ENCODE data around the gene CHRNB2. TPM values are rescaled to one million over a fixed set of nuclear protein-coding genes. Genes with fewer than 3 reads are reported as not detected.

CHRNB2 gene
- total RNA-seq, 1 donor from 2014 or later = 44.9 TPM

DNA sequence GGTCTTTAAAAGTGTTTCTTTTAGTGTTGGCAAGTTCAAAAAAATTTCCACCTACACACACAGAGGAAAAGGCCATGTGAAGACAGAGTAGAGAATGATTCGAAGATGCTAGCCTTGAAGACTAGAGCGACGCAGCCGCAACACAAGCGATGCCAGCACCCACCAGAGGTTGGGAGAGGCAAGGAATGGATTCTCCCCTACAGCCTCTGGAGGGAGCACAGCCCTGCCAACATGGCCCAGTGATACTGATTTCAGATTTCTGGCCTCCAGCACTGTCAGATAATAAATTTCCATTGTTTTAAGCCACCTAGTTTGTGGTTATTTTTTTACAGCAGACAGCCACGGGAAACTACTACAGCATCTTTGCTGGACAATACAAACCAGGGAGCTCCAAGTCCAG, 47.3 kb downstream of the CHRNB2 start:
- H3K36me3 Mint-ChIP-seq (ENCODE audit: unreplicated experiment) = no peaks in the 10 kb centered on the region
- H3K4me1 Mint-ChIP-seq (ENCODE audit: low read depth, unreplicated experiment) = peaks cover 33% of the 10 kb centered on the region
- peaks cover under 1% of the 10 kb centered on the region for H3K27me3 Mint-ChIP-seq (ENCODE audit: unreplicated experiment)
- no peak overlapping the region for H3K4me3 Mint-ChIP-seq (ENCODE audit: unreplicated experiment)
- no peak for DNase-seq
- no peaks in the 10 kb centered on the region for H3K9me3 Mint-ChIP-seq (ENCODE audit: unreplicated experiment)
- H3K27ac Mint-ChIP-seq (ENCODE audit: unreplicated experiment) = no peak overlapping the region
- TF ChIP-seq, protein P1, sequence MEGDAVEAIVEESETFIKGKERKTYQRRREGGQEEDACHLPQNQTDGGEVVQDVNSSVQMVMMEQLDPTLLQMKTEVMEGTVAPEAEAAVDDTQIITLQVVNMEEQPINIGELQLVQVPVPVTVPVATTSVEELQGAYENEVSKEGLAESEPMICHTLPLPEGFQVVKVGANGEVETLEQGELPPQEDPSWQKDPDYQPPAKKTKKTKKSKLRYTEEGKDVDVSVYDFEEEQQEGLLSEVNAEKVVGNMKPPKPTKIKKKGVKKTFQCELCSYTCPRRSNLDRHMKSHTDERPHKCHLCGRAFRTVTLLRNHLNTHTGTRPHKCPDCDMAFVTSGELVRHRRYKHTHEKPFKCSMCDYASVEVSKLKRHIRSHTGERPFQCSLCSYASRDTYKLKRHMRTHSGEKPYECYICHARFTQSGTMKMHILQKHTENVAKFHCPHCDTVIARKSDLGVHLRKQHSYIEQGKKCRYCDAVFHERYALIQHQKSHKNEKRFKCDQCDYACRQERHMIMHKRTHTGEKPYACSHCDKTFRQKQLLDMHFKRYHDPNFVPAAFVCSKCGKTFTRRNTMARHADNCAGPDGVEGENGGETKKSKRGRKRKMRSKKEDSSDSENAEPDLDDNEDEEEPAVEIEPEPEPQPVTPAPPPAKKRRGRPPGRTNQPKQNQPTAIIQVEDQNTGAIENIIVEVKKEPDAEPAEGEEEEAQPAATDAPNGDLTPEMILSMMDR (IDR thresholded peaks at IDR 0.05; ENCODE audit: partially characterized antibody, unreplicated experiment) = no peak

DNA sequence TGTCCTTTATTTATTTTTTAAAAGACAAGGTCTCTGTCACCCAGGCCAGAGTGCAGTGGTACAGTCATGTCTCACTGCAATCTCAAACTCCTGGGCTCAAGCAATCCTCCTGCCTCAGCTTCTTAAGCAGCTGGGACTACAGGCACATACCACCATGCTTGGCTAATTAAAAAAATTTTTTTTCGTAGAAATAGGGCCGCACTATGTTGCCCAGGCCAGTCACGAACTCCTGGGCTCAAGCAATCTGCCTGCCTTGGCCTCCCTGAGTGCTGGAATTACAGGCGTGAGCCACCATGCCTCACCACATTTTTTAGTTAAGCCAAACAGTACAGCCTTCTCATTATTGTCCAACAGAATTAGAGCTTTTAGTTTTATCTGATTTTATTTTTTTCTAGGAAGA, 47.8 kb downstream of the CHRNB2 start:
- no peak overlapping the region for H3K4me3 Mint-ChIP-seq (ENCODE audit: unreplicated experiment)
- no peaks in the 10 kb centered on the region for H3K9me3 Mint-ChIP-seq (ENCODE audit: unreplicated experiment)
- no peak overlapping the region for H3K27ac Mint-ChIP-seq (ENCODE audit: unreplicated experiment)
- TF ChIP-seq, protein P1 (IDR thresholded peaks at IDR 0.05; ENCODE audit: partially characterized antibody, unreplicated experiment) = no peak
- DNase-seq = no peak
- H3K36me3 Mint-ChIP-seq (ENCODE audit: unreplicated experiment) = no peaks in the 10 kb centered on the region
- H3K4me1 Mint-ChIP-seq (ENCODE audit: low read depth, unreplicated experiment) = peaks cover 33% of the 10 kb centered on the region
- no peaks in the 10 kb centered on the region for H3K27me3 Mint-ChIP-seq (ENCODE audit: unreplicated experiment)

DNA sequence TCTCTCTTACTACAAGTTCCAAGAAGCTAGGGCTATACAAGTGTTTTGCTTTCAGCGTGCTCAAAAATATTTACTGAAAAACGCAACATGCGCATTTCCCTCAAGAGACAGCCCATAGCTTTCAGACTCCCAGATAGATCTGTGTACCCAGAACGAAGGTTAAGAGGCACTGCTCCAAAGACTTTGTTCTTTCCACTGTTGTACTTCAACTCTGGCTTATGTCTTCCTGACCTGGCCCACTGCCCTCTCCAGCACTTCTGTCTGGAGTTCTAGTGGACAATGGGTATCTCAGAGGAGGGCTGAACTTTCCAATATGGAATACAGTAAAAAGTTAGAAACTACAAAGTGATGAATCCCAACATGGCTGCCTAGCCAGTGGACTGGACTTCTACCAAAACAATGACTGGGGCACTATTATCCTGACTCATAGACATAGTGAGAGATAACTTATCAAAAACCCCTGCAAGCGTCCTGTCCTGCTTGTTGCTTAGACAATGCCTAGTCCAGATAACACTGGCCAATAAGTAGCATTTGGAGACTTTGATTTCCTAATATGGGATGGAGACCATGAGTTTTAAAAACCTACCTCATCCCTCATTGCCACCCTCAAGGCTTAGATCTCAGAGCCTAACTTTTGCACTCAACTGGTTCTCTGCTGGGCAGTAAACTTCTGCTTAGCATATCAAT, 49.2 kb downstream of the CHRNB2 start:
- TF ChIP-seq, protein P1 (IDR thresholded peaks at IDR 0.05; ENCODE audit: partially characterized antibody, unreplicated experiment) = no peak
- Mint-ChIP-seq H3K36me3 (ENCODE audit: unreplicated experiment) (no peaks in the 10 kb centered on the region), H3K27ac (ENCODE audit: unreplicated experiment) (no peak overlapping the region), H3K4me3 (ENCODE audit: unreplicated experiment) (no peak overlapping the region), H3K9me3 (ENCODE audit: unreplicated experiment) (no peaks in the 10 kb centered on the region), H3K27me3 (ENCODE audit: unreplicated experiment) (no peaks in the 10 kb centered on the region), H3K4me1 (ENCODE audit: low read depth, unreplicated experiment) (peaks cover 29% of the 10 kb centered on the region)
- no peak for DNase-seq

DNA sequence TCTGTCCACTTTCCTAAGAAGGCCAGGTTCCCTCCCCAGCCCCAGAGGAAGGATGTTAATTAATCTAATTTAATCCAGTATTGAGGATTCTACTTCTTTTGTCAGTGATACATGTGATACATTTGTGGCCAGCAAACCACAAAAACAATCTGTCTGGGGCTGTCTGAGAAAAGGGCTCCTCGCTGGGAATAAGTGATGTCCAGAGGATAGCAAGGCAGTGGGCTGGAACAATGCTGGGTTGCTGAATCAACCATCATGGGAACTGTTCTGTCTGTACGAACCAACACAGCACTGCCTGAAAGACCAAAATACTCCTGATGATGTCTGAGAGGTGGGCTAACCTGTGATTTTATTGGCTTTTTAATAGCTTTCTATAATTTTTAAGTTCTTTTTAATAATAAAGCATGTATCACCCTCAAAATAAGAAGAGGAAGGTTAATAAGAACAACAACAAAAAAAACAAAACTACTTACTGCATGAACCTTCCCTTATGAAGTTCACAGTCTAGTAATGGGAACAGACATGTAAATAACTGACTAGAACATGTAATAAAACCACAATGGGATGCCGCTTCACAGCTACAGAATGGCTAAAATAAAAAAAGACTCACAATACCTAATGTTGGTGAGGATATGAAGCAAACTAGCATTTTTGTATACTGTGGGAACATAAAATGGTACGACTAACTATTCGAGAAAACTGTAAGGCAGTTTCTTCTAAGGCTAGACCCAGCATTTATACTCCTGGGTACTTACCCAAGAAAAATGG, 51.8 kb downstream of the CHRNB2 start:
- Mint-ChIP-seq H3K36me3 (ENCODE audit: unreplicated experiment) (no peaks in the 10 kb centered on the region), H3K4me3 (ENCODE audit: unreplicated experiment) (no peak overlapping the region), H3K27ac (ENCODE audit: unreplicated experiment) (no peak overlapping the region), H3K4me1 (ENCODE audit: low read depth, unreplicated experiment) (peaks cover 27% of the 10 kb centered on the region), H3K27me3 (ENCODE audit: unreplicated experiment) (peaks cover 2% of the 10 kb centered on the region), H3K9me3 (ENCODE audit: unreplicated experiment) (no peaks in the 10 kb centered on the region)
- TF ChIP-seq, protein P1 (IDR thresholded peaks at IDR 0.05; ENCODE audit: partially characterized antibody, unreplicated experiment) = no peak
- no peak for DNase-seq

DNA sequence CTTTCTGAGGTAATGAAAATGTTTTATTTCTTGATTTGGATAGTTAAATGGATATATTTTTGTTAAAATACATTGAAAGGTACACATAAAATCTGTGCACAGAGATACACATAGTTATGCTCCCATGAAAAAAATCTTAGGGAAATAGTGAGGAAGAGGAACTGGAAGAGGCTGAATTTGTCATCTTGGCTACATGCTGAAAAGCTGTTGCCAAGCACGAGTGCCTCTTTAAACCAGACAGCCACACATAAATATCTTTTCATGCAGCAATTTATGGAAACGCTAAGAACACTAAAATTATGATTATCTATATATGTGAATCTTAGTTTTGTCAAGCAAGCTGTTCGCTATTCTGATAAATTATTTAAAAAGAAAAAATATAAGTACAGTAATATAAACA, 53.2 kb downstream of the CHRNB2 start:
- peaks cover 2% of the 10 kb centered on the region for H3K27me3 Mint-ChIP-seq (ENCODE audit: unreplicated experiment)
- H3K36me3 Mint-ChIP-seq (ENCODE audit: unreplicated experiment) = no peaks in the 10 kb centered on the region
- TF ChIP-seq, protein P1 (IDR thresholded peaks at IDR 0.05; ENCODE audit: partially characterized antibody, unreplicated experiment) = no peak
- H3K27ac Mint-ChIP-seq (ENCODE audit: unreplicated experiment) = no peak overlapping the region
- peaks cover 23% of the 10 kb centered on the region for H3K4me1 Mint-ChIP-seq (ENCODE audit: low read depth, unreplicated experiment)
- no peak for DNase-seq
- H3K4me3 Mint-ChIP-seq (ENCODE audit: unreplicated experiment) = no peak overlapping the region
- H3K9me3 Mint-ChIP-seq (ENCODE audit: unreplicated experiment) = no peaks in the 10 kb centered on the region
